GM04503 (cell line): ENCODE measurements around the gene MARS1.
"Not testable (repeated sequence)": the region's sequence is repeated elsewhere in the genome, so short reads cannot be mapped to it uniquely, and the experiment has no call there.

ENCODE experiments used
- DNase-seq: peaks from one replicate; pipeline ENCODE4 v3.0.0-alpha.2; 2012; ENCODE audit warnings: low read depth

MARS1 gene

GRCh38 chr12:57517718-57518117 lies 29.9 kb downstream of the MARS1 start:
- DNase-seq, result not testable (repeated sequence)

GRCh38 chr12:57518176-57518919 lies 30.5 kb downstream of the MARS1 start:
- DNase-seq, result peak; percentile 13

- DNase-seq, result no peak
Measured at GRCh38 chr12:57518920-57519795, 31.3 kb downstream of the MARS1 start.

- DNase-seq, result no peak
Measured at GRCh38 chr12:57519796-57520052, 31.9 kb downstream of the MARS1 start.

GRCh38 chr12:57520053-57520818 lies 32.4 kb downstream of the MARS1 start, which contains the start of gene DDIT3:
Gene DDIT3 (minus strand): TSS chr12:57520514. CDS start chr12:57517406, 3,108 bp downstream.
- peak; percentile 84 for DNase-seq

GRCh38 chr12:57521525-57522010 lies 33.7 kb downstream of the MARS1 start:
- DNase-seq, result no peak

- DNase-seq, result no peak
Measured at GRCh38 chr12:57522011-57522886, 34.4 kb downstream of the MARS1 start, which contains the start of gene MBD6. Gene MBD6 (plus strand): TSS chr12:57522824. CDS start chr12:57524304, 1,480 bp downstream.

GRCh38 chr12:57522887-57523705 lies 35.2 kb downstream of the MARS1 start:
- no peak for DNase-seq

- DNase-seq, result no peak
Measured at GRCh38 chr12:57523706-57524614, 36.1 kb downstream of the MARS1 start.

GRCh38 chr12:57524814-57525614 lies 37.1 kb downstream of the MARS1 start:
- DNase-seq, result no peak

- DNase-seq, result no peak
Measured at GRCh38 chr12:57525615-57526383, 37.9 kb downstream of the MARS1 start.

GRCh38 chr12:57526477-57527126 lies 38.7 kb downstream of the MARS1 start:
- DNase-seq, result no peak

GRCh38 chr12:57527184-57527583 lies 39.3 kb downstream of the MARS1 start:
- no peak for DNase-seq

GRCh38 chr12:57528176-57528575 lies 40.3 kb downstream of the MARS1 start:
- no peak for DNase-seq

GRCh38 chr12:57528831-57529555 lies 41.1 kb downstream of the MARS1 start:
- DNase-seq, result no peak

- DNase-seq, result no peak
Measured at GRCh38 chr12:57529831-57530230, 42.0 kb downstream of the MARS1 start.
